Progenitor cell of endocrine pancreas (in vitro differentiated cells): Measurements from ENCODE around the gene PDX1. TPM values are rescaled to one million over a fixed set of nuclear protein-coding genes. Genes with fewer than 3 reads are reported as not detected.

Experiments used
- DNase-seq: peaks from one replicate; pipeline ENCODE4 v3.0.0; 2021; ENCODE audit warnings: low spot score; ENCODE audit not compliant: unreplicated experiment
- H3K27ac Mint-ChIP-seq: 2 replicates; pipeline ENCODE4 v1.8.0; 2021; ENCODE audit warnings: mild to moderate bottlenecking, moderate library complexity, mixed read lengths
- H3K27me3 Mint-ChIP-seq: 2 replicates; pipeline ENCODE4 v1.8.0; 2021; ENCODE audit warnings: mixed read lengths
- H3K36me3 Mint-ChIP-seq: 2 replicates; pipeline ENCODE4 v1.8.0; 2022; ENCODE audit warnings: mixed read lengths; ENCODE audit not compliant: insufficient read depth
- H3K4me1 Mint-ChIP-seq: 2 replicates; pipeline ENCODE4 v1.8.0; 2021; ENCODE audit warnings: low read depth, mixed read lengths
- H3K4me3 Mint-ChIP-seq: 2 replicates; pipeline ENCODE4 v1.8.0; 2021; ENCODE audit warnings: low read depth, mild to moderate bottlenecking, moderate library complexity, mixed read lengths
- H3K9me3 Mint-ChIP-seq: 2 replicates; pipeline ENCODE4 v1.8.0; 2021; ENCODE audit warnings: low read depth, mixed read lengths
- CTCF ChIP-seq: fragments of 200-600 bp; sonication (generic); IDR thresholded peaks from one replicate; pipeline ENCODE4 v1.5.0; 2021; ENCODE audit warnings: antibody characterized with exemption, mild to moderate bottlenecking; ENCODE audit not compliant: unreplicated experiment
- total RNA-seq: library from RNA; stranded (reverse); gene quantifications from 2 replicates; pipeline ENCODE4 v1.2.1, GENCODE V29; 2021

The PDX1 gene
- total RNA-seq, 1 donor from 2014 or later: 303 TPM

- DNase-seq: no peak
- peak overlapping the region; percentile 98 for H3K27ac Mint-ChIP-seq
- no peak for TF ChIP-seq CTCF
- H3K4me1 Mint-ChIP-seq: peaks cover 57% of the 10 kb centered on the region
- peak overlapping the region; percentile 99 for H3K4me3 Mint-ChIP-seq
- H3K36me3 Mint-ChIP-seq: peaks cover 3% of the 10 kb centered on the region
- H3K9me3 Mint-ChIP-seq: no peaks in the 10 kb centered on the region
- H3K27me3 Mint-ChIP-seq: no peaks in the 10 kb centered on the region
These were observed 4.2 kb upstream of the PDX1 start for GRCh38 chr13:27915301-27916207.

GRCh38 chr13:27917121-27917947 is 2.5 kb upstream of the PDX1 start:
- no peak for TF ChIP-seq CTCF
- peak; percentile 52 for DNase-seq
- Mint-ChIP-seq H3K36me3 (peaks cover 16% of the 10 kb centered on the region), H3K4me1 (peaks cover 41% of the 10 kb centered on the region), H3K27ac (peak overlapping the region; percentile 100), H3K27me3 (no peaks in the 10 kb centered on the region), H3K4me3 (peak overlapping the region; percentile 99), H3K9me3 (no peaks in the 10 kb centered on the region)

- DNase-seq: peak; percentile 71
- H3K36me3 Mint-ChIP-seq: peaks cover 25% of the 10 kb centered on the region
- no peaks in the 10 kb centered on the region for H3K27me3 Mint-ChIP-seq
- peak overlapping the region; percentile 99 for H3K4me3 Mint-ChIP-seq
- H3K27ac Mint-ChIP-seq: peak overlapping the region; percentile 100
- peaks cover 37% of the 10 kb centered on the region for H3K4me1 Mint-ChIP-seq
- H3K9me3 Mint-ChIP-seq: no peaks in the 10 kb centered on the region
- no peak for TF ChIP-seq CTCF
These were observed 1.5 kb upstream of the PDX1 start for GRCh38 chr13:27918041-27918917.

- H3K4me3 Mint-ChIP-seq: peak overlapping the region; percentile 99
- TF ChIP-seq CTCF: no peak
- peaks cover 32% of the 10 kb centered on the region for H3K36me3 Mint-ChIP-seq
- peaks cover 34% of the 10 kb centered on the region for H3K4me1 Mint-ChIP-seq
- H3K27me3 Mint-ChIP-seq: no peaks in the 10 kb centered on the region
- peak overlapping the region; percentile 100 for H3K27ac Mint-ChIP-seq
- H3K9me3 Mint-ChIP-seq: no peaks in the 10 kb centered on the region
- DNase-seq: no peak
These were observed 712 bp upstream of the PDX1 start for GRCh38 chr13:27918918-27919658.
